Ammon's horn (tissue), 1 donor: Measurements from ENCODE around the gene PAX2.
"Not testable (repeated sequence)": the region's sequence is repeated elsewhere in the genome, so short reads cannot be mapped to it uniquely, and the experiment has no call there.

ENCODE experiments used
- DNase-seq: peaks from one replicate; pipeline ENCODE4 v3.0.0-alpha.2; 2016; ENCODE audit warnings: low spot score

PAX2 gene

DNA sequence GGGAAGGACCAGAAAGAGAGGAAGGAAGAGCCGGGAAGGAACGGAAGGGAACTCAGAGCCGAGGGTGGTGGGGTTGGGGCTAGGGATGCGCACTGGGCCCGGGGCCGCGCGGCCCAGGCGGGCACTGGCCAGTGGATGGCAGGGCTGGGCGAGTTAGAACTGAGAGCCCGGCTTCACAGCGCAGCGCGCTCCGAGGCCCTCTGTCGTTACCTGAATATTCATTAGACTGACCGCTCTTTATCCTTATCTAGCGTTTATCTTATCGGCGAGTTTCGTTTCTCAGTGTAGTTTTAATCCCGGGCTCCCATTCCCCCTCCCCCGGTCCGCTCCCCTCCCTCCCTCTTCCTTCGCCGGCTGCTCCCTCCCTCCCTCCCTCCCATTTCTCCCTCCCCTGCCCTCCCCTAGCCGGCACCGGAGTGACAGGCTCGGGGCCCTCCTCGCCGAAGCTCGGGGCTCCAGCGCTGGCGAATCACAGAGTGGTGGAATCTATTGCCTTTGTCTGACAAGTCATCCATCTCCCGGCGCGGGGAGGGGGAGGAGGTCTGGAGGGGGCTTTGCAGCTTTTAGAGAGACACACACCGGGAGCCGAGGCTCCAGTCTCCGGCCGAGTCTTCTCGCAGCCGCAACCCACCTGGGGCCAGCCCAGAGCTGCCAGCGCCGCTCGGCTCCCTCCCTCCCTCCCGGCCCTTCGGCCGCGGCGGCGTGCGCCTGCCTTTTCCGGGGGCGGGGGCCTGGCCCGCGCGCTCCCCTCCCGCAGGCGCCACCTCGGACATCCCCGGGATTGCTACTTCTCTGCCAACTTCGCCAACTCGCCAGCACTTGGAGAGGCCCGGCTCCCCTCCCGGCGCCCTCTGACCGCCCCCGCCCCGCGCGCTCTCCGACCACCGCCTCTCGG is at the start of gene PAX2:
PAX2 (plus strand) TSS at position 596 of the 895 bp plus-strand sequence. CDS start 679 bp downstream, outside the sequence.
- no peak for DNase-seq

DNA sequence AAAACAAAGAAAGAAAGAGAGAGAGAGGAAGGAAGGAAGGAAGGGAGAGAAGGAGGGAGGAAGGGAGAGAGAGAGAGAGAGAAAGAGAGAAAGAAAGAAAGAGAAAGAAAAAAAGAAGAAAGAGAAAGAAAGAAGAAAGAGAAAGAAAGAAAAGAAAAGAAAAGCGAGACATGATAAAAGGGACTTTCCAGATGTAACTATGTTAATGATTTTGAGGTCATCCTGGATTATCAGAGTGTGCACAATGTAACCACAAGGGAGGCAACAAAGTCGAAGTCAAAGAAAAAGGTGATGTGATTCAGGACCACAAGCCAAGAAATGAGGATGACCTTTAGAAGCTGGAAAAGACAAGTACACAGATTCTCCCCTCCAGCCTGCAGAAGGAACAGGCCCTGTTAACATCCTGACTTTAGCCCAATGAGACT is 48.9 kb upstream of the PAX2 start:
- no peak for DNase-seq

DNA sequence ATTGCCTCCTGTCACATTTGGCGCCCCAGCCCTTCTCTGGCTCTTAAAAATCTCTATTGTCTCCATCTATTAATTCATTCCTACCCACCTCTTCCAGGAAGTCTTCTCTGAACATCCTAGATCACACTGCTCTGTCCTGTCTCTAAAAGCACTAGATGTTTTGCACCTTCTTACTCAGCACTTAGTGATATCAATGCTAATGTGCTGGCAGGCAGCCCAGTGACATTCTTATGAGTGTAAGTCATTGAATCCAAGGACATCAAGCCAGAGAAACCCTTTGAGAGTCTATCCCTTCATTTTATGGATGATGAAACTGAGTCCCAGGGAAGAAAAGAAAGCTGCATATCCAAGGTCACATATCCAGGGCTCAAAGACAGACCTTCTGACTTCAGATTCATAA is 48.3 kb upstream of the PAX2 start:
- DNase-seq = no peak

DNA sequence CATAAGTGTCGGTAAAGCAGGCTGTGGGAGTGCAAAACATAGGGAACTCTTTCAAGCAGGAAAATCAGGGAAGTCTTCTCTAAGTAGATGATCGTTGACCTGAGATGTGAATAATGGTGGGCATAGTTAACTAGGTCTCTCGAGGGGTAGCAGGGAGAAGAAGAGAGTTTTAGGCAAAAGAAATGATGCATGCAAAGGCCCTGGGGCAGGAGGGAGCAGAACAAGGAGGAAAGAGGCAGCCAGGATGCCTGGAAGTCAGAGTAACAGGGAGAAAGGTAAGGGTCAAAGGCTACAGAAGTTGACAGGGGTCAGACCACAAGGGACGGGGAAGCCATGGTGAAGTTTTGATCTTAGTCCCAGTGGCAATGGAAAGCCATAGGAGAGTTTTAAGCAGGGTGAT is 47.8 kb upstream of the PAX2 start:
- no peak for DNase-seq

DNA sequence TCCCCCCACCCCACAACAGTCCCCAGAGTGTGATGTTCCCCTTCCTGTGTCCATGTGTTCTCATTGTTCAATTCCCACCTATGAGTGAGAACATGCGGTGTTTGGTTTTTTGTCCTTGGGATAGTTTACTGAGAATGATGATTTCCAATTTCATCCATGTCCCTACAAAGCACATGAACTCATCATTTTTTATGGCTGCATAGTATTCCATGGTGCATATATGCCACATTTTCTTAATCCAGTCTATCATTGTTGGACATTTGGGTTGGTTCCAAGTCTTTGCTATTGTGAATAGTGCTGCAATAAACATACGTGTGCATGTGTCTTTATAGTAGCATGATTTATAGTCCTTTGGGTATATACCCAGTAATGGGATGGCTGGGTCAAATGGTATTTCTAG is 43.7 kb upstream of the PAX2 start:
- DNase-seq = not testable (repeated sequence)

DNA sequence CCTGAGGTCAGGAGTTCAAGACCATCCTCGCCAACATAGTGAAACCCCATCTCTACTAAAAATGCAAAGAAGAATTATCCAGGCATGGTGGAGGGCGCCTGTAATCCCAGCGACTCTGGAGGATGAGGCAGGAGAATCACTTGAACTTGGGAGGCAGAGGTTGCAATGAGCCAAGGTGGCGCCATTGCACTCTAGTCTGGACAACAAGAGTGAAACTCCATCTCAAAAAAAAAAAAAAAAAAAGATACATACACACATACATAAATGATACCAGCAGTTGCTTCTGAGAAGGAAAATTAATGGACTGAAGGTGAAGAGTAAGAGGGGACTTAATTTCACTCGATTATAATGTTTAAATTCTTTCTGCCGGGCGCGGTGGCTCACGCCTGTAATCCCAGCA is 40.2 kb upstream of the PAX2 start:
- DNase-seq = no peak

DNA sequence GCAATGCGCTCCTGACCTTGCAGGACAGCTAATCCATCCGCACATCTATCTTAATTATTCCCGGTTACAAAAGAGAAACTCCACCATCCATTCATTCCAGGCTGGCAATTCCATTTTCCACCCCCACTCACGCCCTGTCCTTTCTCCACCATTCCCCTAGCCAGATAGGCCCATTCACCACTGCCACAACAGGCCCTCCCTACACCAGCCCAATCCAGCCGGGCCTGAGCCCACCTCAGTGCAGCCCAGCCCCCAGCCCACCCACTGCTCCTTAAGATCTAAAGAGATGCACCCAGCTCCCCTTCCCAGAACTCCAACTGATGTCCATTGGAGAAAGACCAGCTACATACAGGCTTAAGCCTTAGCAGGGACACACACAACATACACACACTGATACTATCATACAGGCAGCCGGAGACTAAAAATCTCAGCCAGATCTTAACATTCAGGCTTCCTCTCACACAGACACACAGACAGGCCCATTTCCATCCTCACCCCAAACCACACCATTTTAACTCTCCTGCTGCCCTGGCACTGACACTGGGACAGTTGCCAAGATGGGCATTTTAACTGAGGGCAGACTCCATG is 38.0 kb upstream of the PAX2 start:
- no peak for DNase-seq

DNA sequence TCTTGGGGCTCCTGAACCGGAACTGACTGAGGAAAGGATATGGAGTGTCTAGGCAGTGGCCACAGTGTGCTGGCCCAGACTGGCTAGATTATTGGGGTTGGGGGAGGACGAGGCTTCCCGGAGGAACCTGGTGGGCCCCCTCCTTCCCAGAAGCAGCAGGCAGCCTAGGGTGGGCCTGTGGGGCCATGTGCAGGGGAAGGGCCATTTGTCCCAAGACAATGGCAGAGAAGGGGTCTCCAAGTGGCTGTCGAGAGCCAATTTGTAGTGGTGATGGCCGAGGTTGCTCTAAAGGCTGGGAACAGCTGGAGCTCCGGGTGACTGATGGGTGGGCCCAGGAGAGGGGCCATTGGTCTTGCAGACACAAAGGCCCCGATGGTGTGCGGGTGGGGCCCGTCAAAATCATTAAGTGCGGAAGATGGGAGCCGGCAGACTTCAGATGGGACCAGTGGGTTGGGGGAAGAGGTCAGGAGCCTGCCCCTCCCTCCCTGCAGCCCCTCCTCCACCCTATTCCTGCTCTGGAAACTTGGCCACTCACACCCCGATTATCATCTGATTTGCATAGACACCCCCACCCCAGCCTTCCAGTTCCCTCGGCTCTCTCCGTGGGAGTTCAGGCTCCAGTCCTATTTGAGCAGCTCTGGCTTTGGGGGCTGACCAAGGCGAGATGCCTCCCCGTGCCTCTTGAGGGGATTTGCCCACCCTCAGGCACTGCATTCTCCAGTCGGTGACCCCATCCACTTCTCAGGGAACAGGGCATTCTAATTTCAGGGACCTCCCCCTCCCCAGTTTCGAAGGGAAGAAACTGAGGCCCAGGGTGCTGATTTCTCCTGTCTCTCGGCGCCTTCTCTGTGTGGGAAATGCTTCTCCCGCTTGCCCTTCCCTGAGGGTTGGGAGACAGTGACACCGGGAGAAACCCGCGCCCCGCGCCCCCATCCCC is 36.0 kb upstream of the PAX2 start:
- no peak for DNase-seq

DNA sequence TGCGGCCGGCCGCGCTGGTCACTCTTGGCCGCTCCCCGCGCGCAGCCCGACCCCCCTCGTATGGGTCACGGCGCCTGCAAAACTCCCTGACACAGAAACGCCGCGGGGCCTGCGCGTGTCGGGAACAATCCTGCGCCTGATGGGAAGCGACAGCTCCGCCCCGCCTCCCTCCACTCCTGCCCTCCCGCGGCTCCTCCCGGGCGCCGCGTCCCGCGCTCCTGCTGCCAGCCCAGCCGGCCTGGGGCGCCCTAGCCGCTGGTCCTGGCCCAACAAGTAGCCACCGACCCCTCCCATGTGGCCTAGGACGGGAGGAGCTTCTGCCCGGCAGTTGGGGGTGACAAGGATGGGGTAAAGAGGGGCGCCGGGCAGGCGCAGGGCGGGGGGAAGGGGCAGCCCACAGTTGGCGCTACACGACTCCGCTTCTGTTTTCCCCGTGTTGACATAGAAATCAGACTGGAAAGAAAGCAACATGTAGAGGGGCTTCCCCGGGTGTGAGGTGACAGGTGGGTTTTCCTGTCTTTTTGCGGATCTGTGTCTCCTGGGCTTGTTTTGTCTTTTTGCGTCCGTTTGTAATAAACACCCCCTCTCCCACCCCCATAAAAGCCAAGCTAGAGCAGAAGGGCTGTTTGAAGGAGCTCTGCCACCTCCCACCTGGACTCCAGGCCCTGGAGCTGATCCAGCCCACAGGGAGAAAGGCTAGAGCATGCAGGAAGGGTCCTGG is 35.1 kb upstream of the PAX2 start:
- DNase-seq = no peak

DNA sequence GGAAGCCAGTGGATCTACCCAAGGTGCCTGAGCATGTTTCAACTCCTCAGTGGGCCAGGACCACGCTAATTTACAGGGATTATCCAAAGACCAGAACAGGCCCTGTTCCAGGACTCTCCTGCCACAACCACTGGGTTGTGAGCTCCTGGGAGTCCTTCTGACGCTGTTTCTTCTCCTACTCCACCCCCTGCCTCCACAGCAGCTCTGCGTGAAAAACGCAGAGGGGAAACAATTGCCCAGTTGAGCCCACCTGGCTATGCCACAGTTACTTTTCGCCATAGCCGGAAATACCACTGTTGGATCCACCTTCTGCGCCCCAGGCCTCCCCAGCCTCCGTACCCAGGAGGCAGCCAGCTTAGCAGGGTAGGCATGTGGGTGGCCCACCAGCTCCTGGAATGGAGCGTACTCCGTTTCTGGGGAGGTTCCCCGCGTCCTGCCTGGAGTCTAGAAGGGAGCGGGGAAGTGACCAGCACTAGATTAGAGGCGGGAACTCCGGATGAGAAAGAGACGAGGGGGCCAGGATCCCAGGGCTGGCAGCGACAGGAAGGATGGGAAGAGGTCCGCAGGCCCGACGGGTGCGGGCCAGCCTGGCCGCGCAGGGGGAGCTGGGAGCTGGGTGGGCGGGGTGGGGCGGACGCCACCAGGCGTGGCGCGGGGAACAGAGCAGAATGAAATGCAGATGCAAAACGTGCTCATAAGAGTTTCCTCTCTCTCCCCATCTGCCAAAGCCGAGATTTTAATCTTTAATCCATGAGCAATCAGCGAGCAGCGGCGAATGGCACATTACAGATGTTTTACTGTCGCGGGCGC is 32.1 kb upstream of the PAX2 start:
- no peak for DNase-seq

DNA sequence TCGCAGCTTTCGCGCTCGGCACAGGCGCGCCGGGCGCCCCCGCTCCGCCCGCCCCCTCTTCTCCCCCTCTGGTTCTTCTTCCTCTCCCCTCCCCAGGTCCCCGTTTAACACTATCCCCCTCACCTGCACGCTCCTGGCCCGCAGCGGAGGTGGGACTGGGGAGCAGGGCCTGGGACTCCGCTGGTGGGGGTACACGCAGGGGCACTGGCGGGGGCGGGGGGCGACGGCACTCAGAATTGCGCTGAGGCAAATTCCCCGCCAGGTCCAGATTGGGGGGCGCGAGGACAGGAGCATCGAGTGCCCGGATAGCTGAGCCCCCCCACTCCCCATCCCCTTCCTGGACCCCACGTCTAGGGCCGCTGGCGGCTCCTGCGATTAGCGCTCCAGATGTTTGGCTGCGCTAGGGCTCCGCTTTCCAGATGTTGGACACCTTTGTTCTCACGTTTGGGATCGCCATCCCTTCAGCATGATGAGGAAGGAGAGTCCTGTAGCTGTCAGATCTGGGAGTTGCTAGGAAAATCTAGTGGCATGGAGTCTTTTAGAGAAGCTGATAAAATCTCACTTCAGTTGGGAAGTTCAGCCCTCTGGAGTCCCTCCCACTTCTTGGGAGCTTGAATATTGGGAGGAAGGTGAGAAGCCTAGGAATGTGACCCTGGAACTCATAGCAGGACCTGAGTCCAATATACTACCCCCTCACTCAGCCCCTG is 31.4 kb upstream of the PAX2 start:
- DNase-seq = no peak

DNA sequence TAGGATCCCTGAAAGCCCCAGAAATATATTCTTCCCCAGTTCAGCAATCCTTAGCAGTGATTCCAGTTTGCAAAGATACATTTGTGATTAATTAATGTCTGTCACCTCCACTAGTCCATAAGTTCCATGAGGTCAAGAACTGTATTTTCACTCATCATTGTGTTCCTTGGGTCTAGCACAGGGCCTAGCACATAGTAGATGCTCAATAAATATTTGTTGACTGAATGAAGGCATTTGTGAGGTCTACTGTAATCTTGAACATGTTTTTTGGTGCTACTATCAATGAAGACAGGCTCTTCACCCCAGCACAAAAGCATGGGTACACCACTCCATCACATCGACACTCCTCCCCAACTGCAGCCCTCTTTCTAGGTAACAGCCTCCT is 30.8 kb upstream of the PAX2 start:
- no peak for DNase-seq

DNA sequence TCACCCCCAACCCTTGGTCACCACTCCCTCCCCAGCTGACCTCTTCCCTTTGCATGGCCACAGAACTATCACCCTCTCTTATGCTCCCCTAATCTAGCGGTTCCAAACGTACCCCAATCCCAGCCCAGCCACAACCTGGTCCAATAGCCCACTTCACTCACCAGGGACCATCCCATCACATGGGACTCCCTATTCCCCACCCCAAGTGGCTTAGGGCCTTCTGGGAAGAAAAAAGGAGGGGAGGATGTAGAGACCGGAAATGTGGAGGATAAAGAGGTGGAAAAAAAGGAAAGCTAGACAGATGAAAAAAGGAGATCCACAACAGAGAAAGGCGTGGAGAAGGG is 30.3 kb upstream of the PAX2 start:
- DNase-seq = no peak

DNA sequence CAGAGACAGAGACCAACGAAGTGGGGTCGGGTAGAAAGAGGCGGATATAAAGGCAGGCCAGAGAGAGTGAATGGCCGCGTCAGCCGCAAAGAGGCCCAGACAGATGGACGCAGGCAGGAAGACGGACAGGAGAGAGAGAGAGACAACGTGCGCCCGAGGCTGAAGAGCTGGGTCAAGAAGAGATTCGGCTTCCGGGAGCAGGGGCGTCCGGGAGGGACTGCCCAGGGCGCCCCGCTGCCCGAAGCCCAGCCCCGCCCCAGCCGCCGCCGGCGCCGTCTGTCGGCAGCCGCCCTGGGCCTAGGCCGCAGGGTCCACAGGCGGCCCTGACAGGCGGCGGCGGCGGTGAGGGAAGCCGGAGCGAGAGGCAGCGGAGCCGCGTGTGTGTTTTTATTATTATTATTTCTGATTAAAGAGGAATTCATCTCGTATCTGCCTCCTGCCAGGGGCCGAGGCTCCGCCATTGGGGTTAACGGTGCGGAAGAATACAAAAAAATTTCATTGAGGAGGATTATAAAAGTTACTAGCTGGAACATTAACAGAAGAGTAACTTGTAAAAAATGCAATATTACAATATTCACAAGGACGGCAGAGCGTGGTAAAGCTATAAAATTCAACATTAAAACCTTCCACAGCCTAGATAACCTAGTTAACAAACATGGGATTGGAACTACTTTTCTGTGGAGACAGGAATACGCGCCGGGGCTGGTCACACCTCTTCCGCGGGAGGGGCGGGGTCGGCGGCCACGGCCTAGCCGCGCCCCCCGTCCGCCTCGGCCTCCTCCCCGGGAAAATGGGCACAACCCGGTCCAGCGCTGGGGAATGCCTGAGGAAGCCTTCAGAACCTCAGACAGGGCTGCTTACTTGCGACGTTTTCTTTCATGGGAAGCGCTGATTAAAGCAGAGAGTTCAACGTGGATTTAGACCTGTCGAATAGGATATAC is 29.7 kb upstream of the PAX2 start:
- no peak for DNase-seq

DNA sequence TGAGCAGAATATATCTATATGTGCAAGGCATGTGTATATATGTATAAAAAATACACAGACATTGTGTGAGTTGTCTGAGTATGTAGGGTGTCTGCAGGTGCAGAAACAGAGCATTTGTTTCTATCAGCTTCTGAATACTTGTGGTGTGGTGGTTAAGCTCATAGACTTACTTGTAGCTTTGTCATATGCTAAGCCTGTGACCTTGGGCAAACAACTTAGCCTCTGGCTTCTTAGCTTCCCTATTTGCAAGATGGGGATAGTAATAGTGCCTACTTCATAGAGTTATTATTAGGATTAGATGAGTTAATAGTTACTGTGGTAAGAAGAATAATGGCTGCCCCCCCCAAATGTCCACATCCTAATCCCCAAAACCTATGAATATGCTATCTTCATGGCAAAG is 28.2 kb upstream of the PAX2 start:
- DNase-seq = no peak

DNA sequence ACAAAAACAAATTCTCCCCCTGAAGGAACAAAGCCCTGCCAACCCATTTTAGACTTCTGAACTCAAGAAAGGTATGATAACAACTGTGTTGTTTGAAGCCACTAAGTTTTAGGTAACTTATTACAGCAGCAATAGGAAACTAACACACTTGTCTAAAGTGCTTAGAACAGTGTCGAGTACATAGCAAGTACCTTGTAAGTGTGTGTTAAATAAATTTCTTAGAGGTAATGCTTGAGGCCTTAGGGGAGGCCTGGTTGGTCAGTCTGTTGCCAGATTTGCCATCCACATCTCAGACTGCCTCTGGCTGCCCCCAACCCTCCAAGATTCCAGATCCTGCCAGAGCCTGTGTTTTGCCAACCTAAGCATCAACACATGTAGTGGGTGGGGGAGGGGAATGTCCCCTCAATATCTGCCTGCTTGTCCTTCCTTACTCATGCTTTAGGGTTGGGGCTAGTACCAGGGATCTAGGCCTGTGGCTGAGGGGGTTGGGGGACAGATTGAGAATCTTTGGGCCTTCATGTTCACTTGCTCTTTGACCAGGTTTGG is 27.1 kb upstream of the PAX2 start:
- DNase-seq = no peak

DNA sequence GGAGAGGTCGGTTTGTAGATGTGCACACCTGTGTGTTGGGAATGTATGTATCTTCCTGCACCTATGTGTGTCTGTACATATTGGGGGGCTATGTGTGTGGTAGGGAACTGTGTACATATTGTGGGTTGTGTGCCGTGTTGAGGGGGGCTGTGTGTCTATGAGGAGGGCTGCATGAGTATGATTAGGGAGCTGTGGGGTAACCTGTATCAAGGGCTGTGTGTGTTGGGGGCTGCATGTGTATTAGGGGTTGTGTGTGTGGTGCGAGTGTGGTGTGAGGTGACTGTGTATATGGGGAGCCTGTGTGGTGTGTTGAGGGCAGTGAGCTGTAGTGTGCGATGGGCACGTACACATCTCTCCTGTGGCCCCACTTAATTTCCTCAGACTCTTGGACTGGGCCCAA is 22.2 kb upstream of the PAX2 start:
- DNase-seq = no peak

DNA sequence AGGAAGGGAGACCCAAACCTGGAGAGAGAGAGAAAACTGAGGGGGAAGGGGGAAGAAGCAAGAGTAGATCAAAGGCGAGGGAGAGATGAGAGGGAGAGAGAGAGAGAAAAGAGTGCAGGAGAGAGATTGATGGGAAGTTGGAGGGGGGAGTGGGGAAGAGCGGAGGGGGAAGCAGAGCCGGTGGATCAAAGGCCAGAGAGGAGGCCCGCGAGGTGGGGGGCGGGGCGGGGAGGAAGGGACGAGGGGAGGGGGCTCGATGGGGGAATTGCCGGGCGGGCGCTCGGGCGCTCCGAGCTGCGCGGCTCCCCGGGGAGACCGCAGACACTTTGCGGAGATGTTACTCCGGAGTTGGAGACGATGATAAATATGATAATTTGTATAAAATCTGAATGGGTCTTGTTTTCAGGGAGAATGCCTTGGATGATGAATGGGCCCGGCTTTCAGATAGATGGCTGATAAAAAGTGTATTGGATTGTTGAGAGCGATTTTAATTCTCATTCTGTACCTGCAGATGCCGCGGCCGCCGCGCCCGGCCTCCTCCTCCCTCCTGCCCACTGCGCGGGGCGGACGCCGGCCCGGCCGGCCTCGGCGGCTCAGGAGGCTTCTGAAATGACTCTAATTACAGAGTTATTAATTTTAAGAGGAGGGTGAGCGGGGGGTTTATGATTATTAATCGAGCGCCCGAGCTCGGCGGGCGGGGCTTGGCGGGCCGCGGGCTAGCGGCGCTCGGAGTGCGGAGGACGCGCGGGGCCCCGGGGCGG is 21.4 kb upstream of the PAX2 start:
- DNase-seq = no peak
